ENCODE data around the gene PM20D1.

DNA sequence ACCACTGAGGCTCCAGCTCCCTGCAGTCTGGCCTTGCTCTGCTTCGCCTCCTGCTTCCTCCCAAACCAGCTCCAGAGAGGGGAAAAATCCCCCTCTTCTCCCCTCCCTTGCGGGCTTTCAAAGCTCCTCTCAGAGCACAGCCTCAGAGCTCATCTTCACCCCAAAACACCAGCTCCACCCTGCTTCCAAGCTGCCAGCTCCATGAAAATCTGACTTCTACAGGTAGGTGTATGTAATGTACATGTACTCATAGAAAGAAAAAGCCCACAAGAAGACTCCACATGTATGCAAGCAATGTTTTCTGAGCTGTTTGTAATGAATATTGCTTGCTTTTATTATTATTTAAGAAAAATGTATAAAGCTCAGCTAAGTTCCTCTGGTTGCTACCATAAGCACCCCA lies 45.3 kb downstream of the PM20D1 start:
- no peak for TF ChIP-seq CTCF (IDR thresholded peaks at IDR 0.05 in 4 of 5, conservative IDR thresholded peaks at IDR 0.05 in 1 of 5)
- no peak for TF ChIP-seq POLR2A (IDR thresholded peaks at IDR 0.05)

Data from gastrocnemius medialis (tissue), 4 donors.